GM19397 (cell line): ENCODE data around the gene ADH1B.
"Not testable (repeated sequence)": the region's sequence is repeated elsewhere in the genome, so short reads cannot be mapped to it uniquely, and the experiment has no call there.

Experiments
- ATAC-seq: cut with Tn5 transposase; IDR thresholded peaks from one replicate; pipeline ENCODE4 v1.9.1; 2021; ENCODE audit warnings: mild to moderate bottlenecking, moderate library complexity; ENCODE audit not compliant: unreplicated experiment

Gene ADH1B

DNA sequence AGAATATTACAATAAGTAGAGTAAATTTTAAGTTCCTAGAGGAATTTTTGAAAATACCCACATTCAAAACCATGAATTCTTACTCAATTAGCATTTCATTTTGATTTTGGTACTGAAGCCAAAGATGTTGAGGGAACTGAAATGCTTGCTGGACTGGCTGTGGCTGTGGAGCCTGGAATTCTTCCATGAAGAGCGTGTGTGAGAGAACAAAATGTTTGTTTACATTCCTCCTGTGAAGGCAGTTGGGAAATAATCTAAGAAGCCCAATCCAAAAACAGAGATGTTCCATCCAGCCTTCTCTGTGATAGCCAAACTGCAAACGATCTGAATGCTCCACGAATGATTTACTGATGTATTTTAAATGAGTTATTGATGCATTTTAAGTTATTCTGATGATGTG, 3.8 kb upstream of the ADH1B start:
- ATAC-seq = no peak

DNA sequence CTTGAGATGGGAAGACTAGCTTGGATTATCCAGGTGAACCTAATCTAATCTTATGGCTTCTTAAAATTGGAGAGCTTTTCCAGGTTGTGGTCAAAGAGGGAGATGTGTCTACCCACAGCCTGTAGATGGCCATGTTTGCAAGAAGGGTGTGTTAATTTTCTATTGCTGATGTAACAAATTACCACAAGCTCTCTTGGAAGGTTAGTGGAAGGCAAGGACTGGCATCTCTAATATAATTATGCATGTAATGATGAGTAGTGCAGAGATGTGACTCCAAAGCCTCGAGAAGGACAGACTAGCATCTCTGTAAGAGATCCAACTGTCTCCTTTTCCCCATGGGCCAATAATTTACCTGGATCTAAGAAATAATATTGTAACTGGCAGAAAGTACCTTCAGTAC, 3.2 kb upstream of the ADH1B start:
- ATAC-seq = no peak

DNA sequence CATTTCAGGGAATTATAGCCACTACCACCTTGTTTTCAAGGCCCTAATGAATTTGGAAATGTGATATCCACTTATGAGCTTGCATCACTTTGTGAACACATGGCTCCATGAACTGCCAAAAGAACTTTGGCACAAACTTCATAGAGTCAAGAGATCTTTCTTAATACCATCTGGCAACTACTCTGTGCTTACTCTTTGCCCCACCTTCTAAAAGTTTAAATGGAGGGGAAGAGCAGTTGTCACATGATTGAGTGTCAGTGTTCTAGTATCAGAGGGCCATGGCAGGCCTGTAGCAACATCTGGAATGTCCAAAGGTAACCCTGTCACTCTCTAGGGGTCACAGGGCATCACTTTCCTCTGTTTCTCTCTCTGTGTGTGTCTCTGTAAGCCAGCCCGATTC, 2.6 kb upstream of the ADH1B start:
- ATAC-seq = no peak

DNA sequence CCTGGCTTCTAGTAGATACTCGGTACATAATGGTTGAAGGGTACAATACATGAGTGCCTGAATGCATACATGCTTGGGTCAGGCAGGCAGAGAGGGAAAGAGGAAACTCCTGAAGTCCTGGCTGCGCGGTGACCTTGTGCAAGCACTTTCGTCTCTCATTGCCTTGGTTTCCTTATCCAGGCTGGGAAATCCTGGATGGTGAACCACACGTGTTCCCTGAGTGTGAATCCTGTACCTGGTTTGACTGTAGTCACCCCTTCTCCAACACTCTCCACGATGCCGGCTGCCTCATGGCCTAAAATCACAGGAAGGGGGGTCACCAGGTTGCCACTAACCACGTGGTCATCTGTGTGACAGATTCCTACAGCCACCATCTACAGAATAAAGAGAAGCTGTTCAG, 3.4 kb downstream of the ADH1B start:
- ATAC-seq = not testable (repeated sequence)

DNA sequence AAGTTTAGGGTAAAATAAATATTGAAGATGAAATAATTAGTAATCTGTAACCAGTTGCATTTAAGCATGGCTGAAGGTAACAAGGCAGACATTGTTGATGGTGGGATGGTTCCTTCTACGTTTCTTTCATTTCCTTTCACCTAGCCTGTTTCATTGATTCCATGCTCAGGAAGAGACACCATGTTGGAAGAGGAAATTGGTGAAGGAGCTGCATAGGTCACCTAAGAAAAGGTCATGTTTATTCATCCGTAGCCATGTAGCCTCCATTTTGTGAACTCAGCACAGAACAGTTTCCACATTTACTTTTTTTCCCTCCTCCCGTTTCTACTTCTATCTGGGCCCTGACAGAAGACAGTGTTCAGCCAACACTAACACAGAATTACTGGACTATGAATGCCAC, 3.8 kb downstream of the ADH1B start:
- ATAC-seq = no peak

DNA sequence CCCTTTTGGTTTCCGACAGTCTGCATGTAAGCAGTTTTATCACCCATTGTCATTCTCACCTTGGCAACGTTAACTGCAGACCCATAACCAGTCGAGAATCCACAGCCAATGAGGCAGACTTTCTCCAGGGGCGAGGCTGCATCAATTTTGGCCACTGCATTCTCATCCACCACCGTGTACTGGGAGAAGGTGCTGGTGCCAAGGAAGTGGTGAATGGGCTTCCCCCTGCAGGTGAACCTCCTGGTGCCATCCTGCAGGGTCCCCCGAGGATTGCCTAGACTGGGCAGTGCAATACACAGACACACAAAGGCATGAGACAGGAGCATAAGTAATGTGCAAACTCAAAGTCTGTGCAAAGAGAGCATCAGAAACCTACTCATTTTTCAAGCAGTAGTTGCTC, 5.4 kb downstream of the ADH1B start:
- no peak for ATAC-seq

DNA sequence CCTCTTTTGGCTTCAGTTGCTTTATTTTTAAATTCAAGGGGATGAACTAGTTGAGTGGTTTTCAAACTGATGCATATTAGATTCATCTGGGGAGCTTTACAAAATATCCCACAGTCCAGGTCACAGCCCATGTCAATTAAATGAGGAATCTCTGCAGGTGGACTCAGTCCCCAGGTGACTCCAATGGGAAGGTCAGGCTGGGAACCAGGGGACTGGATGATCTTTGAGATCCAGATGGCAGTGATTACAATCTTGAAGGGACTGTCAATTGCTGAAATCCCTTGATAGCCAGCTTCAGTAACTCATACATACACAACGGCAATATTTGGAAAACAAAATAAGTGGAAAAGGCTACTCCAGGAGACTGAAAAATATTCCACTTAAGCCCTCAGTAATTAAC, 7.0 kb downstream of the ADH1B start:
- no peak for ATAC-seq

DNA sequence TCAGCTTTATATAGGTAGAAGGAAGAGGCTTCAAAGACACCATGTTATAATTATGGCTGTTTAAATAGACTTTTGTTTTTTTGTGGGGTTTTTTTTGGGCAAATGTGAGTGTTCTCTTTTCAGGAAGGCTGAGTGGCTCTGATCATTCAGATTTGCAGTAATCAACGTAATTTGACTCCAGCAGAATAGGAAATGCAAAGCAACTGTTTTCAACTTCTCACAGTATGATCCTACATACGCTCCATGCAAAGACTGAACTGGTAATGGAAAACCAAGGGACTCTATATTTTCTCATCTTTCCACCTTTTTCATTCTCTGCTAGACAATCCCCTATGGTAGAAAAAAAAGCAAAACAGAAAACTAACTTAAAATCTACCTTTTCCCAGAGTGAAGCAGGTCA, 10.8 kb downstream of the ADH1B start:
- ATAC-seq = no peak

DNA sequence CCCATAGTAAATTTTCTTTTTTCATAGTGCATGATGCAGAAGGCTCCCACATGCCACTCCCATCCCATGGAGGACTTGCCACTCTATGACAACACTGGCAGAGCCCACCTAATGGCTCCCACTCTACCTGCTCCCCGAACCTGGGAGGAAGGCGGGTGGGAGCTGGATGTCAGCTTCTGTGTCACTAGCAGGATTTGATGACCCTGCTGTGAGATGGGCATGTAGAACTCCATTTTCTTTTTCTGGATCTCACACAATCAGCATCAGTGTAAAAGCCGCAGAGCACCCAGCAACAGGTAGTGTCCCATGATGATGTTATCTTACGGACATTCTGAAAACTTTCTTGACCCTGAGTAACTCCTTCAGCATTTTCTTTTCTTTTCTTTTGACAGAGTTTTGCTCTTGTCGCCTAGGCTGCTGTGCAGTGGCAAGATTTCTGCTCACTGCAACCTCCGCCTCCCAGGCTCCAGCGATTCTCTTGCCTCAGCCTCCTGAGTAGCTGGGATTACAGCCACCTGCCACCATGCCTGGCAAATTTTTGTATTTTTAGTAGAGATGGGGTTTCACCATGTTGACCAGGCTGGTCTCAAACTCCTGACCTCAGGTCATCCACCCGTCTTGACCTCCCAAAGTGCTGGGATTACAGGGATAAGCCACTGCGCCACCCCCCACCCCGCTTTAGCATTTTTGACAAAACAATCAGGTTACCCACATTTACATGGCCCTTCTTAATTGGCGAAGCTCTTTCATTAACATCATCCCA, 15.4 kb downstream of the ADH1B start:
- ATAC-seq = no peak

DNA sequence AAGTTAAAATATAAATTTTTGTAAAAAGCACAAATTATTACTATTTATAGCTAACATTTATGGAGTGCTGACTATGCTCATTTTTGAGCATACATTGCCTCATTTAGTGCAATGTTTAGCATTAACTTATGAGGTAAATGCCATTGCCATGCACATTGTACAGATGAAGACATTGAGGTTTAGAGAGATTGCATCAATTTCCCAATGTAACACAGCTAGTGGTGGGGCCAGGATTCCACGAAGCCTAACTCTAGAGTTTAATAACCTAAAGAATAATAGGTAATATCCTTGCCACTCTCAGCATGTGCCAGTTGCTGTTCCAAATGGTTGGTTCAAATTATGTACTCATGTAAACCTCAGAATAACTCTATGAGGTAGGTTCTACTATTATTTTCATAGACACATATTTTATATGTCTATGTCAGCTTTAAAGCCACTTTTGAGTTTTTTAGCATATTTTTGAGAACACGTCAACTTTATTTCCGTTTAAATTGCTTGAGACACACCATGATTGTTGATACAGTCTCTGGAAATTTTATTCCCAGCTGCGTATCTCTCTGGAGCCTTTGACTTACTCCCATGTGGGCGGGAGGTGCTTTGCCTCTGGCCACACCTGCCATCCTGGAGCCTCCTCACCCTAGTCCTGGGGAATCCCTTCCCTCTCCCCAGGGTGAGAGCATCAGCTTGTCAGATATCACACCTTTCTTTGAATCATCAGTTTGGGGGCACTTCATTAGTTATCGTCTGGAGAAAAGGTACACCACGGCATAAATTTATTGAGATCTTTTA, 19.6 kb downstream of the ADH1B start:
- no peak for ATAC-seq

DNA sequence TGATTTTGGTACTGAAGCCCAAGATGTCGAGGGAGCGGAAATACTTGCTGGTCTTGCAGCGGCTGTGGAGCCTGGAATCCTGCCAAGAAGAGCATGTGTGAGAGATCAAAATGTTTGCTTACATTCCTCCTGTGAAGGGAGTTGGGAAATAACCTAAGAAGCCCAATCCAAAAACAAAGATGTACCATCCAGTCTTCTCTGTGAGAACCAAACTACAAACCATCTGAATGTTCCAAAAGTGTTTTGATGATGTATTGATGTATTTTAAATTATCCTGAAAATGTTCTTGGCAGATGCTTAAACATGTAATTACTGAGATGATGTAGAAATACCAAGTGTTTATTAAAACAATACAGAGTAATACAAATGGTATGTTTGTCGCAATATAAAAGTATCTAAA, 20.3 kb downstream of the ADH1B start:
- ATAC-seq = no peak

DNA sequence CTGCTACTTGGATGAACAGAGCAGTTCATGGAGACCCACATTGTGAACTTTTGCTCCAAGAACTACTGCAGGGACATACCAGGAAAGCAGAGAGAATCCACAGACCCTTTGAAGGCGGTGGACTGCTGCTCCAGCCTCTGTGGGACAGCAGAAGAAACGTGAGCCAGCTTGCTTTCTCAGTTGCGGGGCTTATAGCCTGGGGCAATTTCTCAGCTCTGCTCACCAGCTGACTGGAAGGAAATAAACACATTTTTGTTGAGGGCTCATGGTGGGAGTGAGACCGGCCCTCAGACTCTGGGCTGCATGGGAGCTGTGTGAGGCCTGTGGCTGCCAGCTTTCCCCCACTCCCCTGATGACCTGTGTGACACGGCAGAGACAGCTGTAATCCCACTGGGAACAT, 27.8 kb downstream of the ADH1B start:
- no peak for ATAC-seq

DNA sequence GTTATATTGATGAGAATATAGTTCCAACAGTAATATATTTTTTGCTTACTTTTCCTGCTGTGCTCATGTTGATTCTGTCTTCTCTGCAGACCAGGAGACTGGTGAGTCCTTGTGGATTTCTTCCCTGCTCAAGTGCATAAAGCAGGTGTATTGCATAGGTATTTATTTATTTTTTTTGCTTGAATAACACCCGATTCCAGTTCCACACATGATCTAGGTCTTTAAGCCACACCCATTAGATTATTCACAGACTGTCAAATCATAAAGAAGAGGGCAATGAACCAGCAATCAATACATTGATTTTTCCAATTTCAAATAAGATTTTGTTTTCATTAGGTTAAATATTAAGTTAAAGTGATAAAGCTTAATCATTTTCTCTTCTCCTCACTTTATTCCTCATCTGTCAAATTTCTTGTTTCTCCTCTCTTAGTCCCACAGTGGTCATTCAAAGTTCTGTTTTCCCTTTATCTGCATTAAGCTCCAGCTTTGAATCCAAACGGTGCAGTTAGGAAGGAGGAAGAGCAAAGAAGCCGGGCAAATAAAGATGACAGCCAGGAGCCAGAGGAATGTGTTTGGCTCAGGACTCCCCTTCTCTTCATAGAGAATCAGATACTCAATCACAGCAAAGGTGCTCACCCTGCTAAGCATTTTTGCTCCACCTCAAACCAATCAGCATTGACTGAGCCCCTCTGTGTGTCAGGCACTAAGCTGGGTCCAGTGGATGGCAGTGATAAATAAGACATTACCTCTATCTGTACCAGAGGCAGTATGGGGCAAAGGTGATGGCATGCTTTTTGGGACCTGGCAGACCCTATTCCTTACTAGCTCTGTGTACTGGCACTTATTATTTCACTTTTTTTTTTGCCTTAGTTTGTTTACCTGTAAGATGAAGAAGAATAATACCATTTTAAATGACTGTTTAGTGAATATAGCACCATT, 30.1 kb downstream of the ADH1B start, which contains the start of gene ADH1A:
ADH1A (minus strand) TSS at position 138 of the 939 bp plus-strand sequence; CDS start at position 67, 71 bp downstream.
- no peak for ATAC-seq

DNA sequence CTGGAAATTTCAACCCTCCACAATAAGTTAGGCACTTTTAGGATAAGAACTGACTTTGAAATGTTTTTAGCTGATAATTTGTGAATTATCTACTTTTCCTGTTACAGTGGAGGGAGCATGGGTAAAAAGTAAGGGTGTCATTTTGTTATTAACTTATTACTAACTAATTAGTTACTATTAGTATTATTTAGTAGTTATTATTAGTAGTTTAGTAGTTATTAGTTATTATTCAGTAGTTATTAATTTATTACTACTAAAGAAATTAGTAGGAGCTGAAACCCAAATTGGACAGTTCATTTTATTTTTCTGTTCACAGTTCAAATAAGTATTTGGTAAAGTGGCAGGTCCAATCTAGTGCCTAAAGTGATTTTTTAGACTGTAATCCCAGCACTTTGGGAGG, 35.8 kb downstream of the ADH1B start:
- no peak for ATAC-seq

DNA sequence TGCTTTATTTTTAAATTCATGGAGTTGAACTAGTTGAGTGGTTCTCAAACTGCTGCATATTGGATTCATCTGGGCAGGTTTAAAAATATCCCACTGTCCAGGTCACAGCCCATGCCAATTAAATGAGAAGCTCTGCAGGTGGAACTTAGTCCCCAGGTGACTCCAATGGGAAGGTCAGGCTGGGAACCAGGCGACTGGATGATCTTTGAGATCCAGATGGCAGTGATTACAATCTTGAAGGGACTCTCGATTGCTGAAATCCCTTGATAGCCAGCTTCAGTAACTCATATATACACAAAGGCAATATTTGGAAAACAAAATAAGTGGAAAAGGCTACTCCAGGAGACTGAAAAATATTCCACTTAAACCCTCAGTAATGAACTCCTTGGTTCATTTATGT, 38.5 kb downstream of the ADH1B start:
- ATAC-seq = no peak

DNA sequence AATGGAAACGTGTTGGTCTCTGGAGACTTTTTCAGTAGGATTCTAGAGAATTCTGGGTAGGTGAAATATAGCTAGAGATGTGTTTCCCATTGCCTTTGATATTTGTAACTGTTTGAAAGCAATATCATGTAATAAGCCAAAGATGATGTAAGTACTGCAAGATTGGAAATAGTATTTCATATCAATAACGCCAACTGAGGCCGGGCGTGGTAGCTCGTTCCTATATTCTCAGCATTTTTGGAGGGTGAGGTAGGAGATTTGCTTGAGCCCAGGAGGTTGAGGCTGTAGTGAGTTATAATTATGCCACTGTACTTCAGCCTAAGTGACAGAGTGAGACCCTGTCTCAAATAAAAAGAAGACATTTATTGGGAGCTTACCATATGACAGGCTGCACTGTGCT, 39.9 kb downstream of the ADH1B start:
- ATAC-seq = no peak

DNA sequence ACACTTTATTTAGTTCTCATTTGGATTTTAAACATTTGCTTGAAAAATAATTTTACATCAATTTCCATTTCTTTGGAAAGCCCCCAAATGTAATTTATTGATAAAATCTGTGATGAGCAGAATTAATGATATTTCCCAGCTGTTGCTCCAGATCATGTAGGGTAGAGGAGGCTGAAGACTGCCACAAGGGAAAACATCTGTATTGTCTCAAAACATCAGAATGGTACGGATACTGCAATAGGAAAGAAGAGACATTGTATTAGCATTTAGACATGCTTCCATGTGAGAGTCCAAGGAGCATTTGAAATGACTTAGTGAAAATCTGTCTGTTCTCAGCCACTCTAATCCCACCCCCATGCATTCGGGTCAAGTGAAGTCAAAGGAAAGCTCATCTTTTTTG, 44.8 kb downstream of the ADH1B start:
- no peak for ATAC-seq

DNA sequence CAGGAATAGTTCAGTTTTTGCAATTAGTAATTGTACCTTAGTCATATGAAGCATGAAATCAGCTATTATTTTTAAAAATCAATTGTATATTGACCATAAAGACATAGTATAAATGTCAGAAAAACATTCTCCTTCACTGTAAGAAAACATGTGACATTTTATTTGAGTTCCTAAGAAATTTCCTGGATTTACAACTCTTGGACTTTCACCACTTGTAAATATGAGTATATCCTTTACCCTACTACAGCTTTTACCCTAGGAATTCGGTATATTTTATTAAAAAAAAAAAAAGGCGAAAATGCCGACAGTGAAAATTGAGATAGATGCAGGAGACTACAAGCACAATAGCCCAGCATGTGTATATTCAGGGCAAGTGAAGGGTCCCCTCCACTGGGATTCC, 45.3 kb downstream of the ADH1B start:
- no peak for ATAC-seq

DNA sequence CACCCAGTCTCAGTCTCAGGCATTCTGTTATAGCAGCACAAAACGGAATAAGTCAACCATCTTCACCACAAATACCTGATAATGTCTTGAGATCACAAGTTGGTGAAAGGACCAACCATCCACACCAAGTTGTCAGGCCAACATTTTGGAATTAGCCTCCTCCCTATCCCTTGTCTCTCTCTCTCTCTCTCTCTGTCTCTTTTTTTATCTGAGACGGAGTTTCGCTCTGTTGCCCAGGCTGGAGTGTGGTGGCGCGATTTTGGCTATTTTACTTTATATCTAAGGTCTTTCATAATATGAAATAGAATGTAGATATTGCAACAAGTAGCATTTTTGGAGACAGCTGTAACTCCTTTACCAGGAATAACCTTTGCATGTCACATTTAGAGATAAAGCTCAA, 46.2 kb downstream of the ADH1B start:
- ATAC-seq = no peak

DNA sequence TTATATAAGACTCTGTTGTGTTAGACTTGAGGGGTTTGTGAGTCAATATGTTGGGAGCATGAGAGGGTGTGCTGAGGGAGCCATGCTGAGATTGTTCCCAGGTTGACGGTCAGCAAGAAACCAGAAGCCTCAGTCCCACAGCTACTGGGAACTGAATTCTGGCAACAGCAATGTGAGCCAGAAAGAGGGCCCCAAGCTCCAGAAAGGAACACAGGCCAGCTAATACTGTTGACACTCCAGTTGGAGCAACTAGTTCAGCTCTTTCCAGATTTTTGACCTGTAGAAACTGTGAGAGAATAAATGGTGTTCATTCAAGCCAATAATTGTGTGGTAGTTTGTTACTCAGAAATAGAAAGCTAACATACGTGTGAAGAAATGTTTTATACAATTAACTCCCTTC, 47.5 kb downstream of the ADH1B start:
- ATAC-seq = no peak

DNA sequence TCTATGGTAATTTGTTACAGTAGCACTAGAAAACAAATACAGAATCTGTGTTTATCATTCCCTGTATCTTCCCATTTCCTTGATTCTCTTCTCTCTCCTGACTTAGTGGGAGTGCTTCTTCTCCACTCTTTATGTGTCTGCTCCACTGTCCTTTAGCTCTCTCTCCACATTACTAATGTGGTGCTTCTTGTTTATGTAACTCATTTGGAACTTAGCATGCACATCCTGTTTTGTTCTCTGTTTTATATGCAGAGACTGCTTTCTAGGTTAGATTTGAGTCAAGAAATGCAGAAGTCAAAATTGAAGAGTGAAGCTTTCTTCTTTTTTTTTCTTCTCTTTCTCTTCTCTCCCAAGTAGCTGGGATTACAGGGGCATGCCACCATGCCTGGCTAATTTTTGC, 56.3 kb downstream of the ADH1B start:
- ATAC-seq = no peak
